ENCODE results near the gene NR2E1. TPM values are rescaled to one million over a fixed set of nuclear protein-coding genes. Genes with fewer than 3 reads are reported as not detected.

The NR2E1 gene
- total and polyA plus RNA-seq, 12 donors: not detected

- no peak for TF ChIP-seq CTCF (IDR thresholded peaks at IDR 0.05)
- peak in 3 of 8 donors; percentile 41 to 71 (median 69) for ATAC-seq
- Histone ChIP-seq H3K36me3 (no peaks in the 10 kb centered on the region), H3K9me3 (no peaks in the 10 kb centered on the region), H3K4me1 (peaks cover 5 to 43% (median 28%) of the 10 kb centered on the region in 9 donors), H3K27me3 (peaks cover 25 to 100% (median 98%) of the 10 kb centered on the region in 7 donors), H3K4me3 (peak overlapping the region in 2 of 10 donors; percentile 11 to 12), H3K27ac (no peak overlapping the region)
- peak in 1 of 2 donors; percentile 21 for DNase-seq
- intact Hi-C loops (cut with DNase I): no loop called here
- WGBS, 2 donors: 9 to 10% methylated on average over 43 of the region's 43 CpGs
Measured at GRCh38 chr6:108174371-108175175, 8.8 kb downstream of the NR2E1 start.

- peak overlapping the region in 5 of 10 donors; percentile 16 to 34 (median 22) for H3K4me3 ChIP-seq
- H3K27ac ChIP-seq: no peak overlapping the region
- 8 to 10% methylated on average over 22 of the region's 22 CpGs for WGBS, 2 donors
- DNase-seq (no peak), ATAC-seq (no peak)
- no peaks in the 10 kb centered on the region for H3K36me3 ChIP-seq
- H3K27me3 ChIP-seq: peaks cover 25 to 100% (median 98%) of the 10 kb centered on the region in 7 donors
- intact Hi-C loops (cut with DNase I): no loop called here
- peaks cover 5 to 36% (median 24%) of the 10 kb centered on the region in 9 donors for H3K4me1 ChIP-seq
- TF ChIP-seq CTCF (IDR thresholded peaks at IDR 0.05): no peak
- no peaks in the 10 kb centered on the region for H3K9me3 ChIP-seq
Measured at GRCh38 chr6:108175176-108175591, 9.4 kb downstream of the NR2E1 start.

- peak in 1 of 8 donors; percentile 37 for ATAC-seq
- Histone ChIP-seq H3K27me3 (peaks cover 25 to 100% (median 98%) of the 10 kb centered on the region in 7 donors), H3K9me3 (no peaks in the 10 kb centered on the region), H3K36me3 (no peaks in the 10 kb centered on the region), H3K4me1 (peaks cover 5 to 31% (median 24%) of the 10 kb centered on the region in 9 donors), H3K27ac (no peak overlapping the region), H3K4me3 (peak overlapping the region in 7 of 10 donors; percentile 13 to 34 (median 22))
- intact Hi-C loops (cut with DNase I): no loop called here
- no peak for DNase-seq
- 1 to 2% methylated on average over 38 of the region's 38 CpGs for WGBS, 2 donors
- peak in 2 of 9 donors; percentile 21 to 30 for TF ChIP-seq CTCF (IDR thresholded peaks at IDR 0.05)
Measured at GRCh38 chr6:108175592-108176279, 9.9 kb downstream of the NR2E1 start.

- WGBS, 2 donors: 8 to 10% methylated on average over 46 of the region's 46 CpGs
- peaks cover 5 to 27% (median 22%) of the 10 kb centered on the region in 9 donors for H3K4me1 ChIP-seq
- peak overlapping the region in 5 of 10 donors; percentile 14 to 34 (median 22) for H3K4me3 ChIP-seq
- peaks cover 25 to 100% (median 98%) of the 10 kb centered on the region in 7 donors for H3K27me3 ChIP-seq
- intact Hi-C loops (cut with DNase I): no loop called here
- ATAC-seq (peak in 3 of 8 donors; percentile 22 to 38 (median 25)), DNase-seq (no peak)
- H3K27ac ChIP-seq: no peak overlapping the region
- H3K36me3 ChIP-seq: no peaks in the 10 kb centered on the region
- TF ChIP-seq CTCF (IDR thresholded peaks at IDR 0.05): no peak
- H3K9me3 ChIP-seq: no peaks in the 10 kb centered on the region
Measured at GRCh38 chr6:108176281-108177089, 10.7 kb downstream of the NR2E1 start.

All from heart right ventricle (tissue), 16 donors.